PC-9 (cell line): ENCODE measurements around the gene OSGIN1. TPM values are rescaled to one million over a fixed set of nuclear protein-coding genes. Genes with fewer than 3 reads are reported as not detected.

Experiments used
- BruUV-seq: library from RNA; stranded (reverse); fragments of 400-500 nt; replicated peaks from 2 replicates; lab custom pipeline; 2021; lab: Mats Ljungman, UMichigan
- CTCF ChIA-PET: fragments of 300-600 bp; sonication (Branson Sonifier 250); formaldehyde crosslinking; loops from one replicate; lab custom pipeline; 2022; ENCODE audit warnings: antibody characterized with exemption; lab: Charles Lee
- POLR2A ChIA-PET: fragments of 300-600 bp; sonication (Branson Sonifier 250); formaldehyde crosslinking; loops from one replicate; lab custom pipeline; 2022; ENCODE audit warnings: antibody characterized with exemption; ENCODE audit not compliant: unreplicated experiment; lab: Charles Lee
- DNase-seq, 2 experiments: peaks; one replicate each; pipeline versions ENCODE4 v3.0.0 to v3.0.0-alpha.2; 2015 to 2022; ENCODE audit warnings: mixed read lengths in 1 of 2
- H2AFZ ChIP-seq: fragments of 200-600 bp; sonication (generic); 2 replicates; pipeline ENCODE4 v1.8.1; 2017; ENCODE audit warnings: antibody characterized with exemption
- H3F3A ChIP-seq: fragments of 200-600 bp; sonication (generic); 2 replicates; pipeline ENCODE4 v1.8.1; 2017; ENCODE audit warnings: antibody characterized with exemption, mild to moderate bottlenecking, low read depth; ENCODE audit not compliant: insufficient read depth
- H3K27ac ChIP-seq: fragments of 200-600 bp; sonication (generic); 2 replicates; pipeline ENCODE4 v1.6.1; 2016; ENCODE audit warnings: mixed run types
- H3K27me3 ChIP-seq: fragments of 200-600 bp; sonication (generic); 2 replicates; pipeline ENCODE4 v1.6.1; 2016; ENCODE audit warnings: low read depth, mixed run types; ENCODE audit not compliant: insufficient read depth
- H3K36me3 ChIP-seq: fragments of 200-600 bp; sonication (generic); 2 replicates; pipeline ENCODE4 v1.6.1; 2016; ENCODE audit warnings: low read depth, mixed run types
- H3K4me1 ChIP-seq: fragments of 200-600 bp; sonication (generic); replicated peaks from 2 replicates; pipeline ENCODE4 v1.6.1; 2016; ENCODE audit warnings: mixed run types; ENCODE audit not compliant: insufficient read depth
- H3K4me2 ChIP-seq: fragments of 200-600 bp; sonication (generic); 2 replicates; pipeline ENCODE4 v1.6.1; 2017; ENCODE audit warnings: mixed run types
- H3K4me3 ChIP-seq: fragments of 200-600 bp; sonication (generic); 2 replicates; pipeline ENCODE4 v1.6.1; 2016; ENCODE audit warnings: mixed run types
- H3K79me2 ChIP-seq: fragments of 200-600 bp; sonication (generic); 2 replicates; pipeline ENCODE4 v1.6.1; 2017; ENCODE audit warnings: low read depth, mixed run types
- H3K9me2 ChIP-seq: fragments of 200-600 bp; sonication (generic); 2 replicates; pipeline ENCODE4 v1.8.1; 2017; ENCODE audit warnings: mild to moderate bottlenecking; ENCODE audit not compliant: insufficient read depth
- H3K9me3 ChIP-seq: fragments of 200-600 bp; sonication (generic); 2 replicates; pipeline ENCODE4 v1.8.1; 2016; ENCODE audit warnings: low read depth; ENCODE audit not compliant: insufficient read depth
- H4K20me1 ChIP-seq: fragments of 200-600 bp; sonication (generic); 2 replicates; pipeline ENCODE4 v1.8.1; 2017; ENCODE audit not compliant: insufficient read depth
- EZH2 ChIP-seq: fragments of 200-600 bp; sonication (generic); IDR thresholded peaks from 2 replicates; pipeline ENCODE4 v1.8.0; 2017; ENCODE audit warnings: antibody characterized with exemption, low read depth
- intact Hi-C: fragments of 100-400 bp; cut with micrococcal nuclease; formaldehyde crosslinking; loops from one replicate; pipeline ENCODE4 v1.10.0; 2022; ENCODE audit not compliant: unreplicated experiment
- total RNA-seq: library from RNA; stranded (reverse); gene quantifications from 2 replicates; pipeline ENCODE4 v1.2.3, GENCODE V29; 2021
- TF ChIP-seq, protein P1 (sequence below): fragments of 200-600 bp; sonication (generic); conservative IDR thresholded peaks from 2 replicates; pipeline ENCODE4 v1.6.1; 2017; ENCODE audit warnings: mixed run types, antibody characterized with exemption, mild to moderate bottlenecking, moderate library complexity

OSGIN1 gene
- total RNA-seq, 1 experiment from 2014 or later: 44.8 TPM

DNA sequence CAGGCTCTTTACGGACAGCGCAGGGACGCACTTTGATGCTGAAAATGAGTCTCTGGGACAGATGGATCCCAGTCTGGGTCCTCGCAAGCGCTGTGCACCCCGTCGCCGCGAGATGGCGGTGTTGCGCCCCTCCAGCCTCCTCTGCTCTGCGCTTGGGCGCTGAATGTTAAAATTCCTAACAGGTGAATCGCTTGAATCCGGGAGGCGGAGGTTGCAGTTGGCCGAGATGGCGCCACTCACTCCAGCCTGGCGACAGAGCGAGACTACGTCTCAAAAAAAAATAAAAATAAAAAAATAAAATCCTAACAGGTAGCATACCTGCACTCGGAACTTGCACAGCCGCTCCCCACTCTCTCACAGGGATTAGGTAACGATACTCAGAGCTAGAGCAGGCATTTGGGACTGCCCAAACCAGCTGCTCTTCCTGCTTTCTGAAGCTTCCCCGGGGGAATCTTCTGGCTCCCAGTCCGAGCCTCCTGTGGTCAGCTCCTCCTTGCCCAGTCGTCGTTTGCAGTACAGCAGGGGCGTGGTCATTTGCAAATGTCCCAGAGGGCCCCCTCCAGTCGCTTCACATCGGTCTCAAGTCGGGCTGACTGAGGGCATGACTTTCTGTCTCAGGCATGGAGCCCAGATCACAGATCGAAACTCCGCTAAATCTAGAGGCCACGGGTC lies 26.2 kb upstream of the OSGIN1 start:
- ChIA-PET POLR2A (interaction anchor here (0.5 to 0.9 kb wide), 6 partner anchors 25 to 814 kb away, joined by 3 to 12 read pairs (median 6); partner anchors contain the start of gene MLYCD), CTCF (interaction anchor here (0.5 to 1.5 kb wide), 11 partner anchors 12 to 696 kb away, joined by 3 to 9 read pairs (median 3); partner anchors contain the start of gene SLC38A8)
- intact Hi-C loops: loop anchor here (1.0 to 10.0 kb wide), 4 partner anchors 26 to 248 kb away; partner anchors contain the start of gene OSGIN1
- peaks cover 22% of the 10 kb centered on the region for H3F3A ChIP-seq
- peak overlapping the region; percentile 87 for H3K4me2 ChIP-seq
- H4K20me1 ChIP-seq: no peaks in the 10 kb centered on the region
- no peaks in the 10 kb centered on the region for H3K79me2 ChIP-seq
- H3K27ac ChIP-seq: peak overlapping the region; percentile 94
- TSS peak; percentile 97 for BruUV-seq
- no peaks in the 10 kb centered on the region for H3K27me3 ChIP-seq
- TF ChIP-seq, protein P1, sequence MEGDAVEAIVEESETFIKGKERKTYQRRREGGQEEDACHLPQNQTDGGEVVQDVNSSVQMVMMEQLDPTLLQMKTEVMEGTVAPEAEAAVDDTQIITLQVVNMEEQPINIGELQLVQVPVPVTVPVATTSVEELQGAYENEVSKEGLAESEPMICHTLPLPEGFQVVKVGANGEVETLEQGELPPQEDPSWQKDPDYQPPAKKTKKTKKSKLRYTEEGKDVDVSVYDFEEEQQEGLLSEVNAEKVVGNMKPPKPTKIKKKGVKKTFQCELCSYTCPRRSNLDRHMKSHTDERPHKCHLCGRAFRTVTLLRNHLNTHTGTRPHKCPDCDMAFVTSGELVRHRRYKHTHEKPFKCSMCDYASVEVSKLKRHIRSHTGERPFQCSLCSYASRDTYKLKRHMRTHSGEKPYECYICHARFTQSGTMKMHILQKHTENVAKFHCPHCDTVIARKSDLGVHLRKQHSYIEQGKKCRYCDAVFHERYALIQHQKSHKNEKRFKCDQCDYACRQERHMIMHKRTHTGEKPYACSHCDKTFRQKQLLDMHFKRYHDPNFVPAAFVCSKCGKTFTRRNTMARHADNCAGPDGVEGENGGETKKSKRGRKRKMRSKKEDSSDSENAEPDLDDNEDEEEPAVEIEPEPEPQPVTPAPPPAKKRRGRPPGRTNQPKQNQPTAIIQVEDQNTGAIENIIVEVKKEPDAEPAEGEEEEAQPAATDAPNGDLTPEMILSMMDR: peak; percentile 86
- TF ChIP-seq EZH2: no peak
- no peaks in the 10 kb centered on the region for H3K36me3 ChIP-seq
- DNase-seq: peak; percentile 89 to 92
- no peaks in the 10 kb centered on the region for H3K9me2 ChIP-seq
- H3K9me3 ChIP-seq: no peaks in the 10 kb centered on the region
- peaks cover 25% of the 10 kb centered on the region for H3K4me1 ChIP-seq
- peak overlapping the region; percentile 53 for H3K4me3 ChIP-seq
- peak overlapping the region; percentile 60 for H2AFZ ChIP-seq

DNA sequence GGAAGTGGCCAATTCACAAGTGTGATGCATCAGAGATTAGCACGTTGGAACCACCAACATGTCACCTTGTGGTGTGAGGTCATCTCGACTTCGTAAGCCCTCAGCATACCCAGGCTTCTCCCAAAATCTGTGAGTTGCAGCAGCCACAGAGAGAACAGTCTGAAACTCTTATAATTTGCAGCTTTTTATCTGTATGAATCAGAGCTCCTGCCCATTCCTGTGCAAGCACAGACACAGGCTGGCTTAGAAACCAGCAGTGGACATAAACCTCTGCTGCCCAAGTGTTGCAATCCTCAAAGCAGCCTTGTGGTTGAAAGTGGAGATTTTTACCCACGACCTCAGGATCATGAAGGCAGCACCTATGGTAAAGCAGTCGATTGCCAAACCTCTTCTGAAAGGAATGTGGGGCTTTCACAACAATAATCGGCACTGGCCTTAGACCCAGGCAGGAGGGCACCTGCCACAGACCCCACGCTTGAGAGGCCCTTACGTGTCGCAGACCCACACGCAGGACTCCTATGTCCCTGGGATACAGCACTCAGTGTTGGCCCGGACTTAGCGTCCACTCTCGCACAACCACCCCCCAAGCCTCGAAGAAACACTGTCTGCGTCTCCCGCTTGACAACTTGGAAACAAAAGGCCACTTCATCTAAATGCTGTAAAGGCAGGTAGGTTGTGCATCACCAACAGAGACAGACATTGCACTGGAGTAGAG lies 24.5 kb upstream of the OSGIN1 start:
- peaks cover 22% of the 10 kb centered on the region for H3F3A ChIP-seq
- peak overlapping the region; percentile 94 for H3K27ac ChIP-seq
- no peak overlapping the region for H3K4me3 ChIP-seq
- no peaks in the 10 kb centered on the region for H3K27me3 ChIP-seq
- H3K4me2 ChIP-seq: peak overlapping the region; percentile 87
- ChIA-PET CTCF (no interaction called here), POLR2A (no interaction called here)
- no peaks in the 10 kb centered on the region for H3K9me3 ChIP-seq
- TF ChIP-seq EZH2: no peak
- TF ChIP-seq, protein P1: no peak
- no peaks in the 10 kb centered on the region for H3K36me3 ChIP-seq
- no peaks in the 10 kb centered on the region for H3K79me2 ChIP-seq
- H4K20me1 ChIP-seq: no peaks in the 10 kb centered on the region
- intact Hi-C loops: loop anchor here (10.0 kb wide), 1 partner anchor 246 kb away; no protein-coding TSS in a partner anchor
- no peak overlapping the region for H2AFZ ChIP-seq
- no peaks in the 10 kb centered on the region for H3K9me2 ChIP-seq
- no TSS peak for BruUV-seq
- H3K4me1 ChIP-seq: peaks cover 25% of the 10 kb centered on the region
- DNase-seq: peak in 1 of 2 experiments; percentile 86

- Histone ChIP-seq H3K4me3 (no peak overlapping the region), H3K36me3 (no peaks in the 10 kb centered on the region), H3K27me3 (no peaks in the 10 kb centered on the region), H3K79me2 (no peaks in the 10 kb centered on the region), H3F3A (peaks cover 22% of the 10 kb centered on the region), H4K20me1 (no peaks in the 10 kb centered on the region), H2AFZ (no peak overlapping the region), H3K4me1 (peaks cover 25% of the 10 kb centered on the region), H3K9me3 (no peaks in the 10 kb centered on the region), H3K9me2 (no peaks in the 10 kb centered on the region), H3K27ac (no peak overlapping the region), H3K4me2 (no peak overlapping the region)
- TF ChIP-seq EZH2: no peak
- TF ChIP-seq, protein P1: no peak
- CTCF ChIA-PET: no interaction called here
- no TSS peak for BruUV-seq
- DNase-seq: no peak
- intact Hi-C loops: loop anchor here (10.0 kb wide), 1 partner anchor 245 kb away; no protein-coding TSS in a partner anchor
- POLR2A ChIA-PET: no interaction called here
Observed at GRCh38 chr16:83929811-83930555, 23.1 kb upstream of the OSGIN1 start.
